HL-60/S4 treated with retinoic acid at 250 ng/mL for 4 days and 3 days (cell line): ENCODE results near the gene SRCIN1.
"Not testable (repeated sequence)": the region's sequence is repeated elsewhere in the genome, so short reads cannot be mapped to it uniquely, and the experiment has no call there.

ENCODE experiments used
- in situ Hi-C: fragments of 300-500 bp; cut with MboI; formaldehyde crosslinking; loops from 2 replicates; pipeline ENCODE4 v1.7.0; 2022; ENCODE audit warnings: low sequenced_read_pairs

The SRCIN1 gene

DNA sequence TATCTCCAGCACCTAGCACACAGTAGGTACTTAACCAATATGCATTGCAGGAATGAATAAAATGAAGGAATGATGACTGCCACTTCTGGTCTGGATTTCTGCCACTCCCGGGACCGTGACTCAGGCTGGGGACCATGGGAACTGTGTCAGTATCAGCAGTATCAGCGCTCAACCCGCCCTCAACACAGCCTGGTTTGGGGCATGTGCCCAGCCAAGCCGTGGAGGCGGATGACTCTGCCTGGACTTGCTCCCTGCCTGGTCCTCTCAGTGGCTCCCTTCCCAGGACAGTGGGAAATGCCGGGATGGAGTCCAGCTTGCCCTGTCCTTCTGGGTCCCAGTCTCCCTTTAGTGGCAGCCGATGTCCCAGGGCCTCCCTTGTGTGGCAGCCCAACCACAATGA lies 55.1 kb downstream of the SRCIN1 start:
- in situ Hi-C loops: no loop called here

DNA sequence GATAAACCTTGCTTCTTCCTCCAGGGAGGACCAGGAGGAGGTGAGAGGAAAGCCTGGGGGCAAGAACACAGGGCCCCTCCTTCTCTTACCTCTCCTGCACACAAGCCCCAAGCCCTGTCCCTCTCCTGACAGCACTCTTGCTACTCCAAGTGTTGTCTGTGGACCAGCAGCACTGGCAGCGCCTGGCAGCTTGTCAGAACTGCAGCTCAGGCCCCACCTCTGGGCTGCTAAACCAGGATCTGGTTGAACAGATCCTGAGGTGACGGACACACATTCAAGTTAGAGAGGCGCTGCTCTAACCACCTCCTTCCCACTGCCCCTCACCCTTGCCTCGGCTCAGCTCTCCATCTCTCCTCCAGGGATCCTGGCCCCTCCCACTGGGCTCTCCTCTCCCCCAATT lies 56.5 kb downstream of the SRCIN1 start:
- in situ Hi-C loops: no loop called here

GRCh38 chr17:38547444-38547843 lies 58.3 kb downstream of the SRCIN1 start:
- in situ Hi-C loops: no loop called here

DNA sequence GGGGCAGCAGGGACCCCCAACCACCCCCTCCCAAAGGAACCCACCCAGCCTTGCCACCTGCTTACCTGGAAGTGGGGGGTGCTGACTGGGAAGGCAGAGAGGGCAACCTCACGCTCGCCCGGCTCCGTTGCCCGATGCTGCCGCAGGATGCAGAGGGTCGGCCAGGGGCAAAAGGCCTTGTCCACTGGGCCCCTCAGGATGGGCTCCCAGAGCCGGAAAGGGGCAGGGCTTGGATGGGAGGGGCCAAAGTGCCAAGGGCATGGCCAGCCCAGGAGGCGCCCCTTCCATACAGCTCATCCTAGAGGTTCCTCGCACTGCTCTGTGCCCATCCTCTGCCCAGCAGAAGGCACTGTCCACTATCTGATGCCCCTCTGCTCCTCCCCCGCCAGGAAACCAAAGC lies 59.4 kb downstream of the SRCIN1 start:
- in situ Hi-C loops: no loop called here

DNA sequence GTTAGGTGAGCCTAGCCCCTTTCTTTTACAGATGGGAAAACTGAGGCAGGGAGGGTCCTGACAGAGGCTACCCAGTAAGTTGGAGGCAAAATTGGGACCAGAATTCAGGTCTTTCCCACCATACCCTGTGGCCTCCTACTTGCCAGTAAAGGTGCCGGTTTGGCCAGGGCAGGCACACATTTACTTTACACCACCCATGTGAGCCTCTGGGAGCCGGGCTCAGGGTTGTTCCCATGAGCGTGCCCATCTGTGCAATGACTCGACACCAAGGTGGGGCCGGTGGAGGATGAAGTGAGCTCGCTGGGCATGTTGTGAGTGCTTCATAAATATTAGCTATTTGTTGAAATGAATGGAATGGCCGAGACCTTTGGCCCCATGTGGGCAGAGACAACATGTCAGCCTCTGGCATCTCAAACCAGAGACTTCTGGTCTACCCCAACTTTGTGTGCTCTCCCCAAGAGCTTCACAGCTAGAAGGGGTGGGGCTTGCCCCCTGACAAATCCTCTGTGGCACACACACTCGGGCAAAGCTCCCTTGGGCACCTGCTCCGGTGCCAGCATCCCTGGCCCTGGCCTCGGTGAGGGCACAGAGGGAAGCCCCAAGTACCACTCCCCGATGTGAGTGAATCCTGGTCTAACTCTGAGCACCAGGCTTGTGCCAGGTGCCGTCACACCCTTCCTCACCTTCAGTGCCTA lies 60.1 kb downstream of the SRCIN1 start:
- in situ Hi-C loops: no loop called here

DNA sequence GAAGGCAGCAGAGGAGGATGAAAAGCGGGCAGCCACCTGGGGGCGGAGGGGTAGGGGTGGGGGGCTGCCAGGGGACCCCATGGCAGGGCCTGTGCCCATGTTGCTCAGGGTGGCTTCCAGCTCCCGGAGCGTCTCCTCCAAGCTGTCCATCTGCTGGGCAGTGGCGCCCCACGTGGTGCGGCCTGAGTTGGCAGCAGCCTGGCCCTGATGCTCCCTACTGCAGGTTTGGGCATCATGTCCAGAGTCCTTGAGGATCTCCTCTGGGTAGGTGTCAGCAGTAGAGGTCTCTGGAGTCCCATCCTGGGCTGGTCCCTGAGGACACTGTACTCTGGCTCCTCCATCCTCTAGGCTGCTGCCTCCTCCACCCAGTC lies 60.9 kb downstream of the SRCIN1 start:
- in situ Hi-C loops: no loop called here

- in situ Hi-C loops: no loop called here
Observed at GRCh38 chr17:38544175-38544838, 61.4 kb downstream of the SRCIN1 start.

DNA sequence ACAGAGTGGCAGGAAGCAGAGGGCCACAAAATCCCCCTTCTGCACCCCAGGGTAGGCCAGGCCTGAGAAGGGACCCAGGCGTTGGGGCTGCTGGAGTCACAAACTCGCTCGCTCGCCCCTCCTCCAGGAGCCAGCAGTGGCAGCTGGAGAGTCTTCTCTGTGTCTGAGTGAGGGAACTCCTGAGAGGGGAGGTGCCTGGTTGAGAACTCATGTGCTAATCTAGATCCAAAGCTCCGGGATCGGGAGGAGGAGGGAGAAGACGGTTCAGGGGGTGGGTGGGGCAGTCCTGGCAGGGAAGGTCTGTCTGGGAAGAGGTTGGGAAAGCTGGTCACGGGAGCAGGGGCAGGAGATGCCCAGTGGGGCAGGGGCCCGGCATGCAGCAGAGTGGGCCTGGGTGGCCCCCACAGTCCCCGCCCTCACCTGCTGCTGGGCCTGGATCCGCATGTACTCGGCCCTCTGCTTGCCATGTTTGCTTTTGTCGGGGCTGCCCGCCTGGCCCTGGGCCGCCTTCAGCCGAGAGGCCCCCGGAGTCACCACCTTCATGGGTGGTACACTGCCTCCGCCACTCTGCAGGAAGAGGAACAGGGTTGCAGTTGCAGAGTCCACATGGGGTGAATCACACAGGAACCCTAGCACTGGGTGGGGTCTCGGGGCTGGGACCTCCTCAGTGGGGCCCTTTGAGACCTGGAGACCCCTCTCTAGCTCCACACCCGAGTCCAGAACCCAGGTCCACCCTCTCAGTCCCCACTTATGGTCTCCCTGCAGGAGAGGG lies 62.2 kb downstream of the SRCIN1 start:
- in situ Hi-C loops: no loop called here

- in situ Hi-C loops: no loop called here
Observed at GRCh38 chr17:38542286-38542685, 63.5 kb downstream of the SRCIN1 start.

DNA sequence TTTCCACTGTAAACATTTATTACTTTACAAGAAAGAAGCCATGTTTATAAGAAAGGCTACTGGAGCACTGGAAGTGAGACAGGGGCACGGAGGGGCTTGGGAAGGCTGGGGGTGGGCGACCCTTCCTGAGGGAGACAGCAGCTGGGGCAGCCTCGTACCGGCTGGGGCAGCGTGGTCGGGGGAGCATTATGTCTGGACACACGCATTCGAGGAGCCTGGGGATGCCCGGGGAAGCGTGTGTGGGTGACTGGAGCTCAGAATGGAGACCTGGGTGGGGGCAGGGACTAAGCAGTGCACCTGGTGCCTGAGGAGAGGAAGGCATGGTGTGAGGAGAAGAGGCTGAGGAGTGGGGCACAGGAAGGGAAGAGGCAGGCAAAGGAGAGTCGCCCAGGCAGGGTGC lies 64.5 kb downstream of the SRCIN1 start:
- in situ Hi-C loops: no loop called here

GRCh38 chr17:38540514-38541045 lies 65.2 kb downstream of the SRCIN1 start:
- in situ Hi-C loops: no loop called here

DNA sequence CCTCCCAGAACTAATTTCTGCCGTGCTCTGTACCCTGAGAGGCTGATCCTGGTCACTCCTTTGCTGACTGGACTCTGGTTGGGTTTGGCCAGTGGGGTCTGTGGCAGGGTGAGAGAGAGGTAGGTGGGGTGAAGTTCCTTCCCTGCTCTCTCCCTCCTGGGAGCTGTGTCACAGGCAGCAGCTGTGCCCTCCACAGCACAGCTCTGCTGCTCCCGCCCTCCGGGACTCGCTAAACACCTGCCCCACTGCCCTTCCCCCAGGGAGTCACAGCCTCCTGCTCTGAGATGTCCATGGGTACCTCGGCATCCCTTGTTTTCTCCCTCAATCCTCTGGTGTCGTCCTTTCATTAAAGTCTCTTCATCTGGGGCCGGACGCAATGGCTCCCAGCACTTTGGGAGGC lies 66.4 kb downstream of the SRCIN1 start:
- in situ Hi-C loops: no loop called here

- in situ Hi-C loops: no loop called here
Observed at GRCh38 chr17:38538906-38539305, 66.8 kb downstream of the SRCIN1 start.

GRCh38 chr17:38536661-38537060 lies 69.1 kb downstream of the SRCIN1 start:
- in situ Hi-C loops: no loop called here

- in situ Hi-C loops: no loop called here
Observed at GRCh38 chr17:38535886-38536285, 69.9 kb downstream of the SRCIN1 start.

DNA sequence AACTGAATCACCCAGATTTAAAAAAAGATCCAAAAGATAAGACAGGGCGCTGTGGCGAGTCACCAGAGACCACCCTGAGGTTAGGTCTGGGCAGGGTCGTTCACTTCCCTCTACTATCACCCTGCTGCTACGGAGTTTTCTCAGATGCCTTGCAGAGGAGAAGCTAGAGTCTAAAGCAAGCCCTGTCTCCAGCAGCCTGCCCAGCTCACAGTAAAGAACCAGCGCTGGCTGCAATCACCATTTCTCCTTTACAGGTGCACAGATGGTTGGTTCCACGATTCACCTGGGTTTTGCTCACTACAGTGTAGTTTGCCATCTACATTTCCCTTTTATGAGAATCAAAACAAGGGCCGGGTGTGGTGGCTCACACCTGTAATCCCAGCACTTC lies 71.3 kb downstream of the SRCIN1 start:
- in situ Hi-C loops: no loop called here

GRCh38 chr17:38533866-38534497 lies 71.8 kb downstream of the SRCIN1 start:
- in situ Hi-C loops: no loop called here

GRCh38 chr17:38533241-38533640 lies 72.5 kb downstream of the SRCIN1 start:
- in situ Hi-C loops: no loop called here

- in situ Hi-C loops: no loop called here
Observed at GRCh38 chr17:38532451-38532850, 73.3 kb downstream of the SRCIN1 start.

GRCh38 chr17:38531761-38532160 lies 74.0 kb downstream of the SRCIN1 start:
- in situ Hi-C loops: not testable (repeated sequence)

- in situ Hi-C loops: not testable (repeated sequence)
Observed at GRCh38 chr17:38530856-38531255, 74.9 kb downstream of the SRCIN1 start.
